Psoas muscle (tissue), 8 donors: ENCODE results near the gene PAX8. TPM values are rescaled to one million over a fixed set of nuclear protein-coding genes. Genes with fewer than 3 reads are reported as not detected.

Source experiments
- ATAC-seq, 4 donors: fragments of 200-7000 bp; cut with Tn5 transposase; one replicate each; pipeline ENCODE4 v1.9.1; 2020; ENCODE audit warnings: moderate library complexity in 3 of 4, mild to moderate bottlenecking in 2 of 4
- DNase-seq, 2 donors: peaks; one replicate each; pipeline ENCODE4 v3.0.0-alpha.2; 2020
- H3K27ac ChIP-seq: fragments of 200-600 bp; one replicate; pipeline ENCODE4 v1.8.0; 2022
- H3K27me3 ChIP-seq, 3 donors: fragments of 200-600 bp in 1 of 3; one replicate each; pipeline versions ENCODE4 v1.6.1 to v1.8.0; 2013 to 2022; ENCODE audit warnings: low read length in 2 of 3, mild to moderate bottlenecking in 2 of 3, moderate library complexity in 1 of 3; ENCODE audit not compliant: insufficient read depth in 3 of 3
- H3K36me3 ChIP-seq, 2 donors: fragments of 200-600 bp in 1 of 2; one replicate each; pipeline versions ENCODE4 v1.6.1 to v1.8.0; 2013 to 2022; ENCODE audit warnings: low read depth in 1 of 2, mild to moderate bottlenecking in 1 of 2, moderate library complexity in 1 of 2; ENCODE audit not compliant: insufficient read depth in 1 of 2
- H3K4me1 ChIP-seq: fragments of 200-600 bp; one replicate; pipeline ENCODE4 v1.8.0; 2022
- H3K4me3 ChIP-seq: fragments of 200-600 bp; one replicate; pipeline ENCODE4 v1.8.0; 2022; ENCODE audit warnings: mild to moderate bottlenecking
- H3K9me3 ChIP-seq: fragments of 200-600 bp; one replicate; pipeline ENCODE4 v1.8.0; 2022
- CTCF ChIP-seq: fragments of 200-600 bp; IDR thresholded peaks from one replicate; pipeline ENCODE4 v1.8.0; 2022; ENCODE audit warnings: antibody characterized with exemption
- WGBS, 3 donors: extraction: QIAGEN DNeasy Blood & Tissue Kit; methylation state at CpG; one replicate each; pipeline versions ENCODE4 v1.1.6 to v1.1.7; 2013; 5-methylcytosine and 5-hydroxymethylcytosine counted together
- intact Hi-C, 2 donors: fragments of 100-400 bp; cut with DNase I; formaldehyde crosslinking; loops; one replicate each; pipeline versions ENCODE4 v1.11.0 to v1.14.2; 2022
- polyA plus RNA-seq, 3 donors: library from polyadenylated mRNA; stranded (reverse); fragments of 200-250 nt; gene quantifications; one replicate each; pipeline ENCODE4 v1.2.3, GENCODE V29; 2013
- total RNA-seq, 4 donors: library from RNA; stranded (reverse); fragmentation: NEBNext Ultra II Directional in 2 of 4; extraction: Animal tissue kit (Norgen Biotek cat#: 25700) in 2 of 4; gene quantifications; one replicate each; pipeline versions ENCODE4 v1.2.1 to v1.2.4, GENCODE V29; 2021 to 2023
- donor health status: healthy with polysubstance abuse.
- donor health status: DM: no; HTN: no; CAD: no; lungs with moderate emphysema.
- donor health status: Bipolar disorder and iron deficiency.
- donor health status: healthy.
- donor health status: DM: yes; HTN: yes; CAD: no.
- donor health status: DM: no; HTN: no; CAD: no.
- donor health status: DM: no; HTN: no; CAD: no.
- donor health status: DM: yes; HTN: yes; CAD: no.

The PAX8 gene
- total and polyA plus RNA-seq, 7 donors, result 0.12 to 3.1 (median 0.35) TPM; not detected in 1

- ATAC-seq, result peak in 2 of 4 donors; percentile 19 to 47
These were observed 58.7 kb downstream of the PAX8 start for GRCh38 chr2:113219889-113220641.

DNA sequence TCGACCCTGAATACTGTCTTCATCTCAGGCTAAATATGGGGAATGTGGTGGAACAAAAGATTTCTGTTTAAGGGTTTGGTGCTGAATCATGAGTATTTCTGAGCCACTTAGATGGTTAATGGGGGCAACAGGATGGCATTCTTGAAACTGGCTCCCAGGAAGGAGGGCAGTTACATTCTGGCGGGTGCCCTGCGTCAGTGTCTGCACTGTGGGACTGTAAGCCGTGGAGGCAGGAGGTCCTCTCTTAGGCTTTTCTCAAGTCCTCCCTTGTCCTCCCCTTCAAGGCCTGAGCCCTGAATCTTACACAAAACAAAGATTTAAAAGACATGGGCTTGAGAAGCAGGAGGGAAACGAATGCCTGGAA is 59.2 kb downstream of the PAX8 start:
- Histone ChIP-seq H3K27ac (no peak overlapping the region), H3K4me3 (no peak overlapping the region), H3K27me3 (peaks cover 0 to 2% (median 0%) of the 10 kb centered on the region in 3 donors), H3K9me3 (no peaks in the 10 kb centered on the region), H3K4me1 (peaks cover 5% of the 10 kb centered on the region), H3K36me3 (no peaks in the 10 kb centered on the region)
- DNase-seq (no peak), ATAC-seq (no peak)
- intact Hi-C loops, result no loop called here
- 82 to 91% (median 86%) methylated on average over 5 of the region's 5 CpGs for WGBS, 3 donors
- no peak for TF ChIP-seq CTCF

More at GRCh38 chr2:113219889-113220641, 58.7 kb downstream of the PAX8 start:
- 75 to 88% (median 85%) methylated on average over 6 of the region's 6 CpGs for WGBS, 3 donors
- Histone ChIP-seq H3K27me3 (peaks cover 0 to 2% (median 0%) of the 10 kb centered on the region in 3 donors), H3K27ac (no peak overlapping the region), H3K4me1 (peaks cover 5% of the 10 kb centered on the region), H3K36me3 (no peaks in the 10 kb centered on the region), H3K9me3 (no peaks in the 10 kb centered on the region), H3K4me3 (no peak overlapping the region)
- DNase-seq, result peak in 1 of 2 donors; percentile 48
- TF ChIP-seq CTCF, result no peak
- intact Hi-C loops, result no loop called here

DNA sequence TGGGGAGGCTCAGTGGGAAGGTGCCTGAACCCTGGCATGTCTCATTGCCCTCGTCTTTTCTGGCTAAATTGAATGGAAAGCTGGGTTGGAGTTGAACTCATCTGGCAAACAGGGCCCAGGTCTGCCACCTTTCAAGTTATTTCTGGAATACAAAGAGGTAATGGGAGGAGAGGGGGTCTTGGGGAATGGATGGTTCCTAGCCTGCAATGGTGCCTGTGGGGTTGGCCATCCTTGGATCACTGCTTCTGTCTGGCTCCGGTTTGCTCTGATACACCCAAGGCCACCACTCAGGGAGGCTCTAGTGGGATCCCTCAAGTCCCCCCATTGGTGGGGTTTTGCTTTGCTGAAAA is 59.7 kb downstream of the PAX8 start:
- TF ChIP-seq CTCF, result no peak
- H3K4me1 ChIP-seq, result peaks cover 5% of the 10 kb centered on the region
- H3K36me3 ChIP-seq, result no peaks in the 10 kb centered on the region
- ATAC-seq (no peak), DNase-seq (no peak)
- intact Hi-C loops, result no loop called here
- no peaks in the 10 kb centered on the region for H3K9me3 ChIP-seq
- WGBS, 3 donors, result 90 to 100% (median 100%) methylated on average over 2 of the region's 2 CpGs
- peaks cover 0 to 2% (median 0%) of the 10 kb centered on the region in 3 donors for H3K27me3 ChIP-seq
- no peak overlapping the region for H3K4me3 ChIP-seq
- H3K27ac ChIP-seq, result no peak overlapping the region

- H3K9me3 ChIP-seq, result no peaks in the 10 kb centered on the region
- TF ChIP-seq CTCF, result no peak
- ATAC-seq, result peak in 3 of 4 donors; percentile 46 to 59 (median 53)
- no peaks in the 10 kb centered on the region for H3K36me3 ChIP-seq
- no peak overlapping the region for H3K4me3 ChIP-seq
- WGBS, 3 donors, result 67 to 73% (median 69%) methylated on average over 8 of the region's 8 CpGs
- H3K27ac ChIP-seq, result peak overlapping the region; percentile 42
- DNase-seq, result peak in 1 of 2 donors; percentile 58
- H3K27me3 ChIP-seq, result peaks cover 0 to 2% (median 0%) of the 10 kb centered on the region in 3 donors
- H3K4me1 ChIP-seq, result peaks cover 5% of the 10 kb centered on the region
- intact Hi-C loops, result no loop called here
These were observed 60.2 kb downstream of the PAX8 start for GRCh38 chr2:113218283-113219091.
